Stimulated activated CD8-positive, alpha-beta memory T cell treated with anti-CD3 and anti-CD28 coated beads, Interleukin-15, amount 100 ng/mL, for 1 hour (primary cell): ENCODE data around the gene KIT.

ENCODE experiments used
- DNase-seq: peaks from one replicate; pipeline ENCODE4 v3.0.0-alpha.2; 2020; ENCODE audit warnings: low read depth

The KIT gene

DNA sequence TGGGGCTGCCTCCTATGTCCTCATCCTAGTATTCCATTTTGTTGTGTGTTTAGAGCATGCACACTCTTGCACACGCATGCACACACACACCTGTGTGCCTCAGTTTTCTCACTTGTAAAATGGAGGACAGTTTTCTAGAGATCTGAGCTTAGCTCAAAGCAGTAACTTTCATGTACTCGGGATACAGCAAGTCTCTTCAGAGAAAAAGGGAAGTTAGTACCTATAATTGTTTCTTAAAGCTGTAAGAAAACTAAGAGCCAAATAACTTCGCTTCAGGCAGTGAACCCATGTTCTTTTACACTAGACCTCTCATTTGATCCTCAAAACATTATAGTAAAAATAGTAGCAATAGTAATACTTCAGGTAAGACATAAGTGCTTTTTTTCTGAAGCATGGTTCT, 49.6 kb downstream of the KIT start:
- DNase-seq: no peak

DNA sequence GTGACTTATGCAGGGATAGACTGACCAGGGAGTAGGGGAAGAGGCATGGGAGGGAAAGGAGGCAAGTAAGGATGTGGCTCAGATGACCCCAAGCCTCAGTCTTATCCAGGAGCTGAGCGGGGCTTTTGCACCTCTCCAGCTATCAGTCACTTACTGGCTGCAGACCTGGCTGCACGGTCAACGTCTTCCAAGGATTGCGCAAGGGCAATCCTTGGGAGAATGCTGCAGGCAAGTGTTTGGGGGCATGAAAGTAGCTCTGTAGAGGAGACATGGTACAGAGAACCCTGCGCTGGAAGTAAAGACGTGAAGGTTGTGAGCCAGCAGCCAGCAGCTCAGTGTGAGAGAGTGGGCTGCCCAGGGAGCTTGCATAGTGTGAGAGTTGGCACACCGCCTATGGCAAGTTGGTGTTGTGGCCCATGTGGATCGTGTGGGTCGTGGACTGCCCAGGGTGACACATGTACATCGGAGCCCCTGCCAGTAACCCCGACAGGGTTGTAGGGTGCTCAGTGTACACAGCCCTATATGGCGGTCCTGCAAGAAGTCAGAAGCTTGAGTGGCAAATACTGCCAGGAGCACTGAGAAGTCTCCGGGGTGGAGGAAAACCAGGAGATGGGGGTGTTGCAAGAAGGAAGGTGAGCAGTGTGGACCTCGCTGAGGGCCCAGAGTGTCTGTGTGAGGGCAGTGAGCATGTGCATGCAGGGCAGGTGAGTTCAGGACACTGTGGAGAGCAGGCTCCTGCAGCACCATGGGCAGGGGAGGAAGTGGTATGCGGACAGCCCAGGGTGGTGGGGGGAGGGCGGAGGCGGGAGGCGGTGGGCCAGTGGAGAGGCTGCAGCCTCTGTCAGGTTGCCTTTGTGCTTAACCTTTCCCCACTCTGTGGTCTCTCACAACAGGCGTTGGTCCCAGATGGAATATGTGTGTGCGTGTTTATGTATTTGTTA, 50.9 kb downstream of the KIT start:
- DNase-seq: no peak

DNA sequence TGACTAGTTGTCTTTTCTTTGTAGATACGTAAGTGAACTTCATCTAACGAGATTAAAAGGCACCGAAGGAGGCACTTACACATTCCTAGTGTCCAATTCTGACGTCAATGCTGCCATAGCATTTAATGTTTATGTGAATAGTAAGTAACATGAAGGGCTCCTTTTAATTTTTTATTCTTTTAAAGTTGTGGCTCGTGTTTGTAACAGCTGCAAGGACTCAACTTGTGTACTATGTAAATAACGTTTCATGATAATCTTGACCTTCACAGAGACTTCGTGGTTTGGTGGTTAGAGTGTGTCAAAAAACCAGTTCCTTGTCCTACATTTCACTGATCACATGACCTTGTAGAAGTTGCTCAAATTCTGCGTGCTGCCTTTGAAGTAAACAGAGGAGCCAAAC, 51.6 kb downstream of the KIT start:
- DNase-seq: no peak

DNA sequence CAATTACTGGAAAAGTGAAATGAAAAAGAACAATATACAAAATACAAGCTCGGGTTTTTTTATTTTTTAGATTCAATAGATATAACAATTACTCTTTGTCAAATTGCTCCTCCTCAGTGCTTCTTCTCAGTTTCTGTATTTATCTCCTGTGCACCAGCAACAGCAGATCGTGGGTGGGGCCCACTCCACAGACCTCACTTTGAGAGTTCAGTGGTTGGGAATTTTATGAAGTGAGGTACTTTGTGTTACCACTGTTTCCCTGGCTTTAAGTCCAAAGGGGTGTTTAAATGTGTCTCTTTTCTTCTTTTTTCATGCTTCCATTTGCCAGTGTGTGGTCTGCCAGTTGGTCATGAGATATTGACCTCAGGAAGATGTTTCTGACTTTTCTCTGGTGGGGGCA, 54.4 kb downstream of the KIT start:
- no peak for DNase-seq

DNA sequence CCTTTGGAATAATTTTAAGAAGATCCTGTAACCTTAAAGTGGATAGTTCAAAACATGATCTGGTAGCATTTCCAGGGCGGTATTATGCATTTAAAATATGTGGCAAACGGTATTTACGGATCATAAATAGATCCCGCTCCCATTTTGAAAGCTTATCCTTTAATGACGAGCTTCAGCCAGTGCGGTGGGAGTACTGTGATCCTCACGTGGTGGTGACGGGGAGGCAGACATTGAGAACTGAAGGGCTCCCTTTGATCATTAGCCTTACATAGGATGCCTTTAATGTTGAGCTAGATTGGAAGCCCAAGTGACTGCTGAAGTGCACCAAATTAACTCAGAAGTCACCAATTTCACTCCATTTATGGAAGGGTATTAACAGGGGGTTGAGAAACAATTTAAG, 56.9 kb downstream of the KIT start:
- no peak for DNase-seq

DNA sequence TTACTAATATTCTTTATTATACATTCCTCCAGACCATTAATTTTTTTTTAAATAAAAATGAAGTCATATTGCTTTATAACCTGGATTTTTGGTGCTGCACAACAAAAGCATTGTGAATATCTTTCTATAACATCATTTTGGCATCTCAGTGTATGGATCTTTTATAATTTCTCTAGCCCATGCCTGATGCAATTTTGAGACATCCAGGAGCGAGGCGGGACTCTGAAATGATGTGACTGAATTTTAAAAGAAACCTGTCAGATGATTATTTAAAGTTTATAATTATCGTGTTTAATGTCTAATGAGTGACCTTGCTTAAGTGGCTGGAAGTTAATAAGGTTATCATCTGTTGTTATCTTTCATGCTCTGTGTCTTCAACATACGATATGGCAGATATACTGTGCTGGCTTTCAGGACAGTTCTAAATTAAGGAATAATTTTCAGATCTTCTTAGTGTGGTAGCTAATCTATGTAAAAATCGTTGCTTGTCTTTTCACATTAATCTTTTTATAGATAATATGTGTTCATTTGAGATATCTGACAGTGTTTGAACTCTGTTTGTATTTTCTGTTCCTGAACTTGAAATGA, 58.8 kb downstream of the KIT start:
- no peak for DNase-seq

DNA sequence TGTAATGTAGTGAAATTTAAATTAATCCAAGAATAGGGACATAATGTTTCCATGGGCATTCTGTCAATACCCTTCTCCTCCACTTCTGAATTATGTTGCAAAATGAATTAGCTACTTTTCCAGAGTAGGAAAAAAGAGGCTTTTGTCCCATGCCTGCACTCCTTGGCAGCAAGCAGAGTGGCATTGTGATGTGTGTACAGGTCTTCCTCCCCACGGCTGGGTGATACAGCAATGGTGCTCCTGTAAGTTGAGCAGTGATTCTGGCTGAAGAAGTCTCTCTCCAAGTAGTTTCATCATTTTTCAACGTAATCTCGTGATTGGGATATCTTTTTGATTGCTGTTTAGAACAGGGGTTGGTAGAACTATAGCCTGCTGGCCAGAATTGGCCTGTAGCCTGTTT, 59.9 kb downstream of the KIT start:
- DNase-seq: no peak

DNA sequence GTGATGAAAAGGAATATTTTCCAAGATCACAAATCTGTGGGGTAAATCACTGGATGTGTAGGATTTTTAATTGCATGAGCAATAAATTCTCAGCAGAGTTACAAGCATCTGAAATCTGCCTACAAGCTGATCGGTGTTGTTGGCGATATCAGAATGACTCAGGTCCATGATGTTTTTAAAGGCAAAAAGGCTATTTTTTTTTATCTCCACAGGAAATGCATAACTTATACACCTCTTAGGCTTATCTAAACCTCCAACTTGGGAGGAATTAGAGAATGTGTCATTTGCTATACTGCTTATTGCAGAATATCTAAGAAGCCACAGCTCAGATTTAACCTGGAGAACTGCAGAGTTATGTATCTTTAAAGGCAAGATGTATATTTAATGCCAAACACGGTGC, 61.6 kb downstream of the KIT start:
- no peak for DNase-seq

DNA sequence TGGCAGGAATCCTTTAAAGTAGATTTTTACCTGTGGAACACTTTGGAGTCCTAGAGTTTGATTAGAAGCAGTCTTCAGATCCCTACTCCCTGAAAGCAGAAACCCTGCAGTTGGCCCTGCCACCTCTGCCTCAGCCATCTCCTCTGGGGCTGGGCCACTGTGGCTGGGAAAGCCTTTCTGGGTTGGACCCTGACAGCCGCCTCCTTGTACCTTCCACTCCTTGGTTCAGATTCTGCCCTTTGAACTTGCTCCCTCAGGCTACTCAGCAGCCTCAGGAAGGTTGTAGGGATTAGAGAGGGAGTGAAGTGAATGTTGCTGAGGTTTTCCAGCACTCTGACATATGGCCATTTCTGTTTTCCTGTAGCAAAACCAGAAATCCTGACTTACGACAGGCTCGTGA, 65.5 kb downstream of the KIT start:
- DNase-seq: no peak

DNA sequence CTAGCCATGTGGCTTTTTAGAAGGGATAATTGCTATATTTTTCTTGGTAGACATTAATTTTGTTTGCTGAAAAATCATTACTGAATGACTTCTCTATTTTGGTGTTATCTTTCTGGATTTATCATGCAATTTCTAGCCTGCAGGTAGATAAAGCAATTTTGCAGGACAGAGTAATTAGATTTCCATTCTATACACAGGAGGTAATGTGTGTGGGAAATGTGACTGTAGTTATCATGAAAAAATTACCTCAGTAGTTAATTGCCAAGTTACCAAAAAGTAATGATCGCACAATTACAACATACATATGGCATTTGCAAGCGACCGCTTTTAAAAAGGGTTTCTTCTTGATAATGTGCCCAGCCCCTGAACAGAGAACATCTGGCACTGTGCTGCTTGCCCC, 66.1 kb downstream of the KIT start:
- no peak for DNase-seq

DNA sequence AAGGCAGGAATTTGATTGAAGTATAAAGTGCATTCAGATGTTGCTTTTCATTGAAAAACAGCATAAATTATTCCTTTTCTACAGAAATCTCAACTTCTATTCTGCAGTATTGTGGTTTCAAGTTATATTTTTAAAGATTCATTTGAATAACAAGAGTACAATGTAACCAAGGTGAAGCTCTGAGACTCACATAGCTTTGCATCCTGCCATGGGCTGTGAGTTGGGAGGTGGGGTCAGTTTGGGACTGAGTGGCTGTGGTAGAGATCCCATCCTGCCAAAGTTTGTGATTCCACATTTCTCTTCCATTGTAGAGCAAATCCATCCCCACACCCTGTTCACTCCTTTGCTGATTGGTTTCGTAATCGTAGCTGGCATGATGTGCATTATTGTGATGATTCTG, 69.2 kb downstream of the KIT start:
- DNase-seq: no peak

DNA sequence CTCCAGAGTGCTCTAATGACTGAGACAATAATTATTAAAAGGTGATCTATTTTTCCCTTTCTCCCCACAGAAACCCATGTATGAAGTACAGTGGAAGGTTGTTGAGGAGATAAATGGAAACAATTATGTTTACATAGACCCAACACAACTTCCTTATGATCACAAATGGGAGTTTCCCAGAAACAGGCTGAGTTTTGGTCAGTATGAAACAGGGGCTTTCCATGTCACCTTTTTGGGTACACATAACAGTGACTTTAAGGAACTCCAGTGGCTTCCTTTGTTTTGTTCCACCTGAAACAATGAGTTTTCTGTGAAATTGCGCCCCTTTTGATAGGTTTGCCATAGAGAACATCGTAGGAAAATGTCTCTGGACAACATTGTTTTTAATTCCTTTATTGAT, 69.6 kb downstream of the KIT start:
- DNase-seq: no peak

DNA sequence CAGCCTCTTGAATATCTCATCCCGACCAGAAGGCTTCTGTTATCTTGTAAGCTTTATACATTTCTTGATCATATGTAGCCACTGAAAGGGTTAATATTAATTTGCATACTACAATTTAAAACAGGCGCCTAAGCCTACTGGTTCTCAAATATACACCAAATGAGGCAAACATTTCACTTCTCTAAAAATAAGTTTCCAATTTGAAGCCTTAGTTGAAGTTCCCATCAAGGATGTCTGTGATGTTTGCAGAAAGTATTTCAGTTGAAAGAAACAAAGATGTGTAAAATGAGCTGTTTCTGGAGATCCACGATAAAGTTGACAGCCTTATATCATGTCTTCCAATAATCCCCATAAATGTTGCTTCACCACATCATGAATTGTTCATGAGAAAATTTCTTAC, 70.6 kb downstream of the KIT start:
- DNase-seq: no peak

DNA sequence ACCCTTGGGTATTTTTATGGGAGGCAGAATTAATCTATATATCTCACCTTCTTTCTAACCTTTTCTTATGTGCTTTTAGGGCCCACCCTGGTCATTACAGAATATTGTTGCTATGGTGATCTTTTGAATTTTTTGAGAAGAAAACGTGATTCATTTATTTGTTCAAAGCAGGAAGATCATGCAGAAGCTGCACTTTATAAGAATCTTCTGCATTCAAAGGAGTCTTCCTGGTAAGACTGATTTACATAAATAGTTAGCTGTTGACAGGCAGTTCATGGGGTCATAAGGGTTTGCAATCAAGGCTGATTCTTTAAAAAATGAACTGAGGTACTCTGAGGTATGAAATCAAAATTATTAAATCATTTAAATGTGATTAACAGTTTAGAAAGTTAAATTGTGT, 71.5 kb downstream of the KIT start:
- no peak for DNase-seq

DNA sequence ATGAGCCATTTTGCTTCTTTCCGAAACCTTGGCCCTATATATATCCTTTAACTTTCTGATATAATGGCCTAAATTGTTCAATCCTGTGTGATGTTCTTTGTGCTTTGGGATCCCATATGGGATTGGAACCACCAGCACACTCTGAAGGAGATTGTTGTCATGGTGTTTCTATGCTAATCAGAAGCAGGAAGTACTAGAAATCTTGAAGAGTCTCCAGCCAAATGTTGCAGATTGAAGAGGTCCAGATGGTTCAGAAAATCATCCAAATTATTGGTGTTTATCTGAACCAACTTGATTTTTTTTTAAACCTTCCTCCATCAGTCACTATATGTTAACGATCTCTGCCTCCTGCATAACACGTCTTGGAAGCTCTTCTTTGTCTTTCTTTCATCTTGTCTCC, 72.8 kb downstream of the KIT start:
- DNase-seq: no peak

DNA sequence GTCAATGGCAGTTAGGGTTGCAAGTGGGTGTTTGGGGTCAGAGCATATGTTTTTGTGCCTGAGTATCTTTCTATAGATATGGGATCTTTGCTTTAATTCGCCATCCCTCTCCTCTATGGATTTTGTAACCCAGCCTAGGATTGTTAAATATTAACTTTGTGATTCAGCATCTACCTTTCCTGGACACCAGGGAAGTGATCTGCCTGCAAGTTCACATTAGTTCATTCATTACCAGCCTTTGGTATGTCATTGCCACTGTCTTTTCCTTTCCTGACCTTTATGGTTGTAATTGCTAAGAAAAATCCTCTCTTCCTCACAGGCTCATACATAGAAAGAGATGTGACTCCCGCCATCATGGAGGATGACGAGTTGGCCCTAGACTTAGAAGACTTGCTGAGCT, 73.8 kb downstream of the KIT start:
- DNase-seq: no peak

DNA sequence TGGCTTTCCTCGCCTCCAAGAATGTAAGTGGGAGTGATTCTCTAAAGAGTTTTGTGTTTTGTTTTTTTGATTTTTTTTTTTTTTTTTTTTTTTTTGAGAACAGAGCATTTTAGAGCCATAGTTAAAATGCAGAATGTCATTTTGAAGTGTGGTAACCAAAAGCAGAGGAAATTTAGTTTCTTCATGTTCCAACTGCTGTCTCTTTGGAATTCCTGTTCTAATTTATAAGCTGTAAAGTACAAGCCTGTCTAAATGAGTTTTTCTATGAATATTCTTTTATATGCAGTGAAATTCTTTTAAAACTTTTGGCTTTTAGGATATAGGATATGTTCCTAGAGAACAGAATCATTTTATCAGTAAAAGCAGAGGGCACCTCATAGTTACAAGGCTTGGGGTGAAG, 74.2 kb downstream of the KIT start:
- no peak for DNase-seq

DNA sequence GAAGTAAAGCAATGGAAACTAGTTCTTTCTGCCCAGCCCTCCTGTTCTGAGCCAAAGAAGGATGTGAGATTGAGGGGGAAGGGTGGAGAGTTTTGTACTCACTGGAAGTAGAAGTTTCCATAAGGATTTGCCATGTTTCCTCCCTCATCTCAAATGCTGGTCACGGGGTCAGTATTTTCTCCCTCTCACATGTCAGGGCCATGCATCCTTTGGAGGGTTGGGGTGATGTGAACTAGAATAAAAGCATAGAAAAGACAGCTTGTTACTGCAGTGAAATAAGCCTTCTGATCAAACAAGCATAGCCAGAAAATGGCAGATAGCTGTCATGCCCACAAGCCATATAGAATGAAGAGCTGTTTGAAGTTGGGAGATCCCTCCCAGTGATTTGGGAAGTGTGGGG, 79.7 kb downstream of the KIT start:
- DNase-seq: no peak

DNA sequence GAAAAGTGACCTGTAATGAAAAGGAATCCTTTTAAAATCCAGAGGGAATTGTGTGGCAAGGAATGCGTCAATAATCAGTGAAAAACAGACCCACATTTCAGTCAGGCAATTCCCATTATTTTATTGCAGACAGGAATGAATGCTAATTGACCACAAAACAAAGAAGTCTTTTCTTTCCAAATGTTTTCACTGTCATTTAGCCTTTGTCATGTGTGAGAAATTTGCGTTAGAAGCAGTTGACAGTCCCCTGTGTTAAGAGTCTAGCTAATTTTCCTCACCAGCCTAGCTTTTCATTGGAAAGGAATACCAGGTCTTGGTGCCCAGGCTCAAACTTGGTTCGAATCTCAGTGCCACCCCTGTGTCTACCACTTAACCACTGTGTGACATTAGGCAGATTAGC, 83.4 kb downstream of the KIT start:
- DNase-seq: no peak

DNA sequence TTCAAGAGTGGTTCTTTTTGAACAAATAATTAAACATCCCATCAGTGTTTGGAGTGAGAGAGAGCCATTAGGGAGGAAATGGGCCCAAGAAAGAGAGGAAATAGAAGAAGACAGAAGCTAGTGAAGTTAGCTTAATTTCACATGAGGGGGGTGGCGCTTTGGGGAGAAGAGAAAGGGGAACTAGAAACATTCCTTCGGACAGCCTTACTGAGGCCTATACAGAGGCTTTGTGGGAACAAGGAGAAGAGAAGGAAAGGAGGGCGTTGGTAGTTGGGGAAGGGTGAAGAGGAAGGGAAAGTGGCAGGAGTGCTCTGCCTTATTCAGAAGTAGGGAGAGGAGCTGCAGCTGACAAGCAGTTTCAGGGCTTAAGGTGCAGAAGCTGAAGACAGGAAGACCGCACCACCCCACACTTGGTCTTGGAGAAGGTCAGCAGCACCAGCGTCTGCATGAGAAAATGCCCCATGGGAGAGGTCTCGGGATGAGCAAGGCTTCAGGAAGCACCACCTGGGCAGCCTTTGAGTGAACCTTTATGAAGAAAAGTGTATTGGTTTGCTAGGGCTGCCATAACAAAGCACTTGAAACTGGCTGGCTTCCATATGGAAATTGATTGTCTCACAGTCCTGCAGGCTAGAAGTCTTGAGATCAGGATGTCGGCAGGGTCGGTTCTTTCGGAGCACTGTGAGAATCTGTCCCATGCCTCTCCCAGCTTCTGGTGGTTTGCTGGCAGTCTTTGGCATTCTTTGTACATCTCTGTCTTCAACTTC, 85.1 kb downstream of the KIT start:
- no peak for DNase-seq

DNA sequence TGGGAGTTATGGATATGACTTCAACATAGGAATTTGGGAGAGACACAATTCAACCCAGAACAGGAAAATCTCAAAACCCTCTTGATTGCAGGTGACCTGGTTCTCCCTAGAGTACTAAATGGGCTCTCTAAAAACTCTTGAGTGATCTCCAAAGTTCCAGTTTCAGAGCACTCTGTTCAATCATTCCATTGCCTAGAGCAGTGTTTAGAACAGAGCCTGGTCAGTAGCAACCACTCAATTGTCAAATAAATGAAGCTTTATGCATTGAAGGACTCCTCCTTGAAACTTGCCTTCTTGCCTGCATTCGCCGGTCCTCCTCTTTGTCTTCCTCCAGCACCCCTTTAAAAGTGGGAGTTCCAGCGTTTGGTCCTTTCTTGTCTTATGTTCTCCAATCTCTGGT, 85.8 kb downstream of the KIT start:
- no peak for DNase-seq

DNA sequence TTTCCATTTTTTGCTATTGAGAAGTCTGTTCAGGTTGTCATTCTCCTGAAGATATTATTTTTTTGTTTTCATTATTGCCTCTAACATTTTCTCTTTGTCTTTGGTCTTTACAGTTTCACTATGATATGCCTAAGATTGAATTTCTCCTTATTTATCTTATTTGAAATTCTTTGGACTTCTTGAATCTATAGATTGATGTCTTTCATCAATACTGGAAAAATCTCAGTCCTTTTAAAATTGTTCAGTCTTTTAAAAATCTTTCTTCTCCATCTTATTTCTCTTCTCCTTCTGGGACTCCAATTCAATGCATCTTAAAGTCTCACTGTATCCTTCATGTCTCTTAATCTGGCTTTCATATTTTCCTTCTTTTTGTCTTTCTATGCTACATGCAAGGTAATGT, 86.7 kb downstream of the KIT start:
- no peak for DNase-seq
